ENCODE measurements around the gene RIPK4.

RIPK4 gene

GRCh38 chr21:41691205-41692184, 75.4 kb downstream of the RIPK4 start:
- DNase-seq (ENCODE audit: low read depth in 2 of 2): no peak

All from stimulated activated CD8-positive, alpha-beta memory T cell treated with anti-CD3 and anti-CD28 coated beads, Interleukin-2, amount 100 ng/mL, for 1 hour (primary cell).